H1 (cell line): ENCODE results near the gene FAAH. TPM values are rescaled to one million over a fixed set of nuclear protein-coding genes. Genes with fewer than 3 reads are reported as not detected.

Experiments
- CTCF ChIA-PET: fragments of 300-600 bp; sonication (Branson Sonifier 250); formaldehyde crosslinking; loops from one replicate; lab custom pipeline; 2021; ENCODE audit not compliant: partially characterized antibody; lab: Charles Lee
- POLR2A ChIA-PET: fragments of 300-600 bp; sonication (Branson Sonifier 250); formaldehyde crosslinking; loops from one replicate; lab custom pipeline; 2021; ENCODE audit warnings: inconsistent platforms; ENCODE audit not compliant: partially characterized antibody; lab: Charles Lee
- DNase-seq, 2 experiments: peaks; one replicate each; pipeline versions ENCODE4 v3.0.0 to v3.0.0-alpha.2; 2010 to 2022; ENCODE audit warnings: low spot score in 2 of 2, low read depth in 1 of 2, mixed read lengths in 1 of 2
- FAIRE-seq: peaks from 2 replicates; lab custom pipeline; 2011; peaks lifted over from hg19 to GRCh38; lab: Jason Lieb, UNC
- H2AFZ ChIP-seq: 2 replicates; pipeline ENCODE4 v1.8.1; 2012; ENCODE audit warnings: low read length, inconsistent platforms
- H2AK5ac ChIP-seq: 2 replicates; pipeline ENCODE4 v1.6.1; 2013; ENCODE audit warnings: low read depth, low read length
- H2BK120ac ChIP-seq: replicated peaks from 2 replicates; pipeline ENCODE3; 2013; ENCODE audit warnings: low read depth, low read length, inconsistent platforms
- H2BK12ac ChIP-seq: 2 replicates; pipeline ENCODE4 v1.6.1; 2013; ENCODE audit warnings: low read depth, low read length
- H2BK15ac ChIP-seq: 2 replicates; pipeline ENCODE4 v1.6.1; 2013; ENCODE audit warnings: low read length
- H2BK20ac ChIP-seq: 2 replicates; pipeline ENCODE4 v1.6.1; 2013; ENCODE audit warnings: low read length
- H2BK5ac ChIP-seq: 2 replicates; pipeline ENCODE4 v1.6.1; 2013; ENCODE audit warnings: low read depth, low read length
- H3K14ac ChIP-seq: 2 replicates; pipeline ENCODE4 v1.6.1; 2013; ENCODE audit warnings: inconsistent platforms; ENCODE audit not compliant: insufficient read length
- H3K18ac ChIP-seq: 2 replicates; pipeline ENCODE4 v1.6.1; 2013; ENCODE audit warnings: low read length; ENCODE audit errors: extremely low read depth
- H3K23ac ChIP-seq: 2 replicates; pipeline ENCODE4 v1.6.1; 2013; ENCODE audit warnings: inconsistent platforms; ENCODE audit not compliant: insufficient read length
- H3K23me2 ChIP-seq: 2 replicates; pipeline ENCODE4 v1.6.1; 2013; ENCODE audit warnings: low read depth, low read length
- H3K27ac ChIP-seq: 2 replicates; pipeline ENCODE4 v1.6.1; 2011; ENCODE audit warnings: low read depth, low read length, inconsistent platforms
- H3K27me3 ChIP-seq, 4 experiments: replicated peaks in 1 of 4; 1 replicate in 1 of 4; 2 replicates in 3 of 4; pipeline versions ENCODE4 v1.6.1 to v1.8.1; 2011 to 2013; ENCODE audit warnings: low read length in 3 of 4, mild to moderate bottlenecking in 3 of 4, inconsistent platforms in 2 of 4, mixed read lengths in 2 of 4, moderate library complexity in 1 of 4; ENCODE audit not compliant: control insufficient read depth in 3 of 4, insufficient read depth in 3 of 4; ENCODE audit errors: extremely low read depth in 1 of 4
- H3K36me3 ChIP-seq, 4 experiments: 2 replicates each; pipeline versions ENCODE4 v1.6.1 to v1.8.1; 2011 to 2013; ENCODE audit warnings: mild to moderate bottlenecking in 4 of 4, low read length in 3 of 4, moderate library complexity in 2 of 4, control low read depth in 1 of 4, inconsistent platforms in 1 of 4; ENCODE audit not compliant: insufficient read depth in 4 of 4, control insufficient read depth in 2 of 4
- H3K4ac ChIP-seq: replicated peaks from 2 replicates; pipeline ENCODE3; 2013; ENCODE audit warnings: low read length, low read depth, mixed read lengths, inconsistent platforms; ENCODE audit not compliant: insufficient read length
- H3K4me1 ChIP-seq, 4 experiments: replicated peaks in 1 of 4; 1 replicate in 1 of 4; 2 replicates in 3 of 4; pipeline versions ENCODE4 v1.6.1 to v1.8.1; 2011 to 2013; ENCODE audit warnings: low read length in 3 of 4, inconsistent platforms in 2 of 4, mixed read lengths in 1 of 4; ENCODE audit not compliant: insufficient read depth in 4 of 4, control insufficient read depth in 3 of 4
- H3K4me2 ChIP-seq, 2 experiments: 2 replicates each; pipeline versions ENCODE4 v1.6.1 to v1.8.1; 2011 to 2013; ENCODE audit warnings: low read depth in 2 of 2, low read length in 2 of 2, control low read depth in 1 of 2, inconsistent platforms in 1 of 2, mild to moderate bottlenecking in 1 of 2; ENCODE audit not compliant: insufficient read depth in 1 of 2
- H3K4me3 ChIP-seq, 4 experiments: fragments of 200-600, 300-600 bp in 1 of 4; sonication (generic), shearing (Covaris generic), sonication (Bioruptor Twin) in 1 of 4; 2 replicates each; pipeline versions ENCODE4 v1.5.1 to v1.8.1; 2011 to 2016; ENCODE audit warnings: low read length in 4 of 4, low read depth in 3 of 4, control low read depth in 2 of 4, inconsistent platforms in 2 of 4, mild to moderate bottlenecking in 2 of 4, mixed read lengths in 1 of 4, moderate library complexity in 1 of 4; ENCODE audit not compliant: insufficient read depth in 2 of 4; ENCODE audit errors: extremely low read depth in 1 of 4
- H3K56ac ChIP-seq: replicated peaks from 2 replicates; pipeline ENCODE3; 2013; ENCODE audit warnings: low read depth, mild to moderate bottlenecking, mixed read lengths, low read length, inconsistent platforms; ENCODE audit not compliant: insufficient read length
- H3K79me1 ChIP-seq: 2 replicates; pipeline ENCODE4 v1.6.1; 2013; ENCODE audit warnings: low read depth, low read length, control low read depth
- H3K79me2 ChIP-seq, 2 experiments: 2 replicates each; pipeline versions ENCODE4 v1.6.1 to v1.8.1; 2012 to 2013; ENCODE audit warnings: low read length in 2 of 2, mild to moderate bottlenecking in 2 of 2, inconsistent platforms in 1 of 2; ENCODE audit not compliant: insufficient read depth in 2 of 2, control insufficient read depth in 1 of 2
- H3K9ac ChIP-seq, 4 experiments: replicated peaks in 1 of 4; 1 replicate in 1 of 4; 2 replicates in 3 of 4; pipeline versions ENCODE4 v1.6.1 to v1.8.1; 2011 to 2013; ENCODE audit warnings: low read depth in 3 of 4, low read length in 3 of 4, control low read depth in 2 of 4, mild to moderate bottlenecking in 2 of 4, moderate library complexity in 2 of 4, inconsistent platforms in 1 of 4; ENCODE audit errors: extremely low read depth in 1 of 4
- H3K9me3 ChIP-seq, 2 experiments: 2 replicates each; pipeline versions ENCODE4 v1.6.1 to v1.8.1; 2012 to 2013; ENCODE audit warnings: mild to moderate bottlenecking in 2 of 2, moderate library complexity in 2 of 2, control low read depth in 1 of 2, inconsistent platforms in 1 of 2, low read depth in 1 of 2, low read length in 1 of 2, mixed read lengths in 1 of 2; ENCODE audit not compliant: insufficient read depth in 2 of 2
- H4K20me1 ChIP-seq, 2 experiments: replicated peaks in 1 of 2; 2 replicates each; pipeline versions ENCODE3 to v1.8.1; 2011 to 2013; ENCODE audit warnings: inconsistent platforms in 2 of 2, low read length in 2 of 2, mild to moderate bottlenecking in 1 of 2; ENCODE audit not compliant: insufficient read depth in 2 of 2, control insufficient read depth in 1 of 2
- H4K5ac ChIP-seq: 2 replicates; pipeline ENCODE4 v1.6.1; 2013; ENCODE audit warnings: low read length, low read depth, mixed read lengths, inconsistent platforms; ENCODE audit not compliant: insufficient read length
- H4K8ac ChIP-seq: 2 replicates; pipeline ENCODE4 v1.8.0; 2013; ENCODE audit warnings: mild to moderate bottlenecking, moderate library complexity, low read length, inconsistent platforms; ENCODE audit not compliant: insufficient read depth; ENCODE audit errors: extremely low read depth
- H4K91ac ChIP-seq: replicated peaks from 2 replicates; pipeline ENCODE3; 2013; ENCODE audit warnings: low read length, mixed read lengths, inconsistent platforms; ENCODE audit not compliant: insufficient read length
- ASH2L ChIP-seq: fragments of 200-600, 300-600 bp; sonication (generic); IDR thresholded peaks from one replicate; pipeline ENCODE4 v1.7.1; 2017; ENCODE audit warnings: low read length
- ATF2 ChIP-seq: IDR thresholded peaks from 2 replicates; pipeline ENCODE4 v1.6.1; 2012; ENCODE audit warnings: low read length, inconsistent platforms
- BRCA1 ChIP-seq: IDR thresholded peaks from 2 replicates; pipeline ENCODE4 v1.6.1; 2012; ENCODE audit warnings: low read depth, low read length, improper control_type of control experiment
- EGR1 ChIP-seq: IDR thresholded peaks from 2 replicates; pipeline ENCODE4 v1.6.1; 2011; ENCODE audit warnings: low read depth, low read length, borderline replicate concordance
- JUN ChIP-seq: IDR thresholded peaks from 2 replicates; pipeline ENCODE4 v1.6.1; 2011; ENCODE audit warnings: low read depth, mild to moderate bottlenecking, improper control_type of control experiment, low read length
- KDM1A ChIP-seq: fragments of 200-600, 300-600 bp; sonication (generic); IDR thresholded peaks from 2 replicates; pipeline ENCODE4 v1.7.1; 2016; ENCODE audit warnings: mild to moderate bottlenecking, low read length, borderline replicate concordance
- POLR2A ChIP-seq, 2 experiments: IDR thresholded peaks; 1 replicate in 1 of 2; 2 replicates in 1 of 2; pipeline ENCODE4 v1.6.1; 2011; ENCODE audit warnings: low read depth in 2 of 2, low read length in 2 of 2, mild to moderate bottlenecking in 2 of 2; ENCODE audit errors: control extremely low read depth in 1 of 2
- SUZ12 ChIP-seq: fragments of 200-600 bp; sonication (generic); IDR thresholded peaks from 2 replicates; pipeline ENCODE4 v1.6.1; 2012; ENCODE audit warnings: mild to moderate bottlenecking, inconsistent platforms, low read length, moderate library complexity, mixed read lengths
- TAF1 ChIP-seq: IDR thresholded peaks from 2 replicates; pipeline ENCODE4 v1.6.1; 2011; ENCODE audit warnings: mild to moderate bottlenecking, low read depth, low read length
- TBP ChIP-seq: IDR thresholded peaks from 2 replicates; pipeline ENCODE4 v1.6.1; 2011; ENCODE audit warnings: low read depth, low read length, improper control_type of control experiment
- WGBS, 2 experiments: shearing (Covaris generic) in 1 of 2; methylation state at CpG; one replicate each; pipeline versions ENCODE4 v1.1.6 to v1.1.7; 2013 to 2015; ENCODE audit warnings: low lambda C conversion rate in 2 of 2, mixed read lengths in 2 of 2, inconsistent platforms in 1 of 2, low coverage in 1 of 2, missing lambda C conversion rate in 1 of 2; ENCODE audit not compliant: insufficient replicate concordance in 2 of 2, insufficient coverage in 1 of 2, insufficient read length in 1 of 2; ENCODE audit errors: extremely low coverage in 1 of 2, missing lambda C conversion rate in 1 of 2; 5-methylcytosine and 5-hydroxymethylcytosine counted together
- polyA plus RNA-seq, 7 experiments: library from polyadenylated mRNA; depleted of rRNA in 3 of 7; stranded (reverse) in 5 of 7; unstranded in 2 of 7; fragments of >200 nt in 5 of 7; fragments of 200-250 nt in 2 of 7; gene quantifications; 1 replicate in 5 of 7; 2 replicates in 1 of 7; 4 replicates in 1 of 7; pipeline versions ENCODE4 v1.2.1 to v1.2.3, GENCODE V29; 2011 to 2013; ENCODE audit warnings: missing spikeins in 2 of 7, mixed read lengths in 2 of 7
- total RNA-seq: library from RNA; stranded (reverse); fragmentation: NEBNext Ultra II Directional; extraction: Animal tissue kit (Norgen Biotek cat#: 25700); gene quantifications from 2 replicates; pipeline ENCODE4 v1.2.1, GENCODE V29; 2021

The FAAH gene
- total and polyA plus RNA-seq, 2 of the 8 experiments (the other 6 are each of a cell fraction or from before 2014, with no cell fraction given), result 41.2 to 47.3 TPM

- no peak overlapping the region for H3K23ac ChIP-seq
- H3K4me1 ChIP-seq, result peaks cover 7 to 21% (median 12%) of the 10 kb centered on the region in 4 experiments
- H3K79me2 ChIP-seq, result peaks cover 0 to 31% of the 10 kb centered on the region in 2 experiments; a peak in 2 of 4 replicates
- ChIA-PET CTCF (interaction anchor here (8.3 kb wide), 1 partner anchor 15 kb away, joined by 64 read pairs; no protein-coding TSS in a partner anchor), POLR2A (interaction anchor here (0.6 kb wide), 1 partner anchor 56 kb away, joined by 3 read pairs; the partner anchor contains the start of gene NSUN4)
- 0 out of 2 replicates have a peak overlapping the region, but pooled peaks have one; percentile 39 for H2AK5ac ChIP-seq
- H3K79me1 ChIP-seq, result no peaks in the 10 kb centered on the region; the same call in 1 of the 2 replicates
- peak overlapping the region; percentile 46; the same call in 1 of the 2 replicates for H2BK15ac ChIP-seq
- peaks cover 12% of the 10 kb centered on the region for H3K23me2 ChIP-seq
- FAIRE-seq (no peak), DNase-seq (no peak)
- peaks cover 0 to 2% (median under 1%) of the 10 kb centered on the region in 4 experiments; a peak in 2 of 7 replicates for H3K27me3 ChIP-seq
- H2BK5ac ChIP-seq, result no peak overlapping the region
- no peak overlapping the region for H3K56ac ChIP-seq
- no peak overlapping the region for H2BK20ac ChIP-seq
- H2BK12ac ChIP-seq, result no peak overlapping the region
- no peaks in the 10 kb centered on the region for H3K9me3 ChIP-seq
- H4K8ac ChIP-seq, result no peak overlapping the region
- WGBS, 2 experiments, result 80% methylated on average over 10 of the region's 10 CpGs; no CpG with 5 or more reads in 1 of the 2 experiments
- H4K91ac ChIP-seq, result no peak overlapping the region
- no peak overlapping the region for H3K4me2 ChIP-seq
- no peak overlapping the region for H3K4me3 ChIP-seq
- no peak overlapping the region for H2BK120ac ChIP-seq
- H2AFZ ChIP-seq, result no peak overlapping the region
- no peak overlapping the region for H4K5ac ChIP-seq
- no peak overlapping the region for H3K4ac ChIP-seq
- H3K36me3 ChIP-seq, result no peaks in the 10 kb centered on the region
- H3K18ac ChIP-seq, result no peak overlapping the region
- H3K14ac ChIP-seq, result no peak overlapping the region
- no peak overlapping the region for H3K27ac ChIP-seq
- H4K20me1 ChIP-seq, result peaks cover 1 to 8% of the 10 kb centered on the region in 2 experiments
- no peak overlapping the region for H3K9ac ChIP-seq
- TF ChIP-seq TBP (no peak), TAF1 (no peak), SUZ12 (no peak), BRCA1 (no peak), KDM1A (no peak), JUN (no peak), ASH2L (no peak), EGR1 (no peak), POLR2A (IDR thresholded peaks at IDR 0.05; ENCODE audit: control extremely low read depth in 1 of 2, low read depth in 2 of 2, low read length in 2 of 2) (no peak), ATF2 (no peak)
Measured at GRCh38 chr1:46396441-46397398, 2.6 kb downstream of the FAAH start.
